ENCODE data around the gene MEIS2. TPM values are rescaled to one million over a fixed set of nuclear protein-coding genes. Genes with fewer than 3 reads are reported as not detected.

MEIS2 gene
- total RNA-seq, 4 donors from 2014 or later, result 7.5 to 40.4 (median 21.2) TPM

- no peak overlapping the region for H3K27ac ChIP-seq
- no peaks in the 10 kb centered on the region for H3K4me1 ChIP-seq
Measured at GRCh38 chr15:36921484-36922091, 178.8 kb downstream of the MEIS2 start.

GRCh38 chr15:36917411-36918267 is 182.7 kb downstream of the MEIS2 start:
- no peak for DNase-seq
- no peaks in the 10 kb centered on the region for H3K4me1 ChIP-seq
- H3K27me3 ChIP-seq, result no peaks in the 10 kb centered on the region
- no peak overlapping the region for H3K27ac ChIP-seq
- no peaks in the 10 kb centered on the region for H3K9me3 ChIP-seq
- H3K36me3 ChIP-seq, result no peaks in the 10 kb centered on the region
- TF ChIP-seq POLR2A (IDR thresholded peaks at IDR 0.05) (no peak), CTCF (IDR thresholded peaks at IDR 0.05) (no peak)
- H3K4me3 ChIP-seq, result no peak overlapping the region

More at GRCh38 chr15:36921484-36922091, 178.8 kb downstream of the MEIS2 start:
- Histone ChIP-seq H3K36me3 (no peaks in the 10 kb centered on the region), H3K4me3 (no peak overlapping the region), H3K27me3 (no peaks in the 10 kb centered on the region), H3K9me3 (no peaks in the 10 kb centered on the region)
- TF ChIP-seq POLR2A (IDR thresholded peaks at IDR 0.05) (no peak), CTCF (IDR thresholded peaks at IDR 0.05) (no peak)
- DNase-seq, result no peak

DNA sequence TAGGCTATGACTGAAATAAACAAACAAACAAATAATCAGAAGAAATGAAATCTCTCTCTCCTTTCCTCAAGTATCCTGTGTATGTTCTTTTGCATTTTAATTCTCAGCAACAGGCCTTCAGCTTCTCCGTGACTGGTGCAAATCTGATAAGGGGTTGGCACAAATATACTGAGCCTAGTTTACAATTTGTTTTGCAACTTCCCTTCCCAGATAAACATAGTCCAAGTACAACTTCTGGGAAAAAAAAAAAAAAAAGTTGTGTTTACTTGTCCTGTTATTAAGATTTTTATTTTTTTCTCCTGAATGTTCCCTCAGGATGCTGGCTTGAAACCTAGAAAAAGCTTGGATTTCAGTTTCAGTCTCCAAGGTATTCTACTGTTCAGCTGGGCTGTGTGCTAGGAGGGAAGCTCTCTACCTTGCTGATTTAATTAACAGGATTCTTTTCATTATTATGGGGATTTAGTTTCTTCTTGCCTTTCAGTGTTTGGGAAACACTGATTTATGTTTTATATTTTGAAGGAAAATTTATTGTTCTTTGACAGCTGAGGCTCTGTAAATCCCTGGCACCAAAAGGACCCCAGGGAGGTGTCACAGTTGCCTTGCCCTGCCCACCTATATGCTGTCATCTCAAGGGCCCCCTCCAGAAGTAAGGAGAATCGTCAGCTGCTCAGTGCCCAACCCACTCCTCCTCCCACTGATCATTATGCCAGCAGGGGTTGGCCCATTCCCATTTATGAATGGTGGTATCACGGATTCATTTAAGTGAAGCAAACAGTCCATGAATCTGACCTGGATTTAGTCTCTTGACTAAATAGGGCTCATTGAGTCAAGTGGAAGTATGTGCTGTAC is 185.2 kb downstream of the MEIS2 start:
- TF ChIP-seq CTCF (IDR thresholded peaks at IDR 0.05) (no peak), POLR2A (IDR thresholded peaks at IDR 0.05) (no peak)
- no peaks in the 10 kb centered on the region for H3K4me1 ChIP-seq
- H3K4me3 ChIP-seq, result no peak overlapping the region
- no peaks in the 10 kb centered on the region for H3K27me3 ChIP-seq
- H3K27ac ChIP-seq, result no peak overlapping the region
- no peaks in the 10 kb centered on the region for H3K36me3 ChIP-seq
- DNase-seq, result no peak
- no peaks in the 10 kb centered on the region for H3K9me3 ChIP-seq

DNA sequence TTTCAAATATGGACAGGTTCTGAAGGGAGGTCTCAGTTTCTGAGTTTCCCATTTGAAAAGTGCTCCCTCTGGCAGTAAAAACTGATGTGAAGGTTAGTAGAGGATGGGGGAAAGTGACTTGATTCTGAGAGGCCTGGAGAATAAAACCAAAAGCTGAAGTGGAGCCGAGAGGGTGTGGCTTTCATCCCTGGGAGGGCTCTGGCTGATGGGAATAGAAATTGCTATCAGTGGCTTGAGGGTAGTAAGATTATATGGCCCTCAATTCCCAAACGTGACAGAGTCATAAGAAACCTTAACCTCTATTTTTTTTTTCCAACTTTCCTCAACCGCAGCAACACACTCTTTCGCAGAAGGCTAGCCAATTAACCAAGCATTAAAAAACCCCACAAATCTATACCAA is 185.9 kb downstream of the MEIS2 start:
- no peak for DNase-seq
- Histone ChIP-seq H3K4me1 (no peaks in the 10 kb centered on the region), H3K9me3 (no peaks in the 10 kb centered on the region), H3K4me3 (no peak overlapping the region), H3K27ac (no peak overlapping the region), H3K36me3 (no peaks in the 10 kb centered on the region), H3K27me3 (no peaks in the 10 kb centered on the region)
- no peak for TF ChIP-seq CTCF (IDR thresholded peaks at IDR 0.05)
- TF ChIP-seq POLR2A (IDR thresholded peaks at IDR 0.05), result no peak

- Histone ChIP-seq H3K9me3 (no peaks in the 10 kb centered on the region), H3K4me3 (no peak overlapping the region), H3K4me1 (no peaks in the 10 kb centered on the region), H3K36me3 (no peaks in the 10 kb centered on the region), H3K27me3 (no peaks in the 10 kb centered on the region), H3K27ac (no peak overlapping the region)
- TF ChIP-seq CTCF (IDR thresholded peaks at IDR 0.05) (no peak), POLR2A (IDR thresholded peaks at IDR 0.05) (no peak)
- no peak for DNase-seq
Measured at GRCh38 chr15:36912311-36912712, 188.0 kb downstream of the MEIS2 start.

Data from Peyer's patch (tissue), 4 donors.